Retinal pigment epithelial cell (primary cell): ENCODE results near the gene LRRC19.
A peak's percentile ranks its signal among the peaks of the same experiment; 100 is the strongest.

Experiments used
- DNase-seq: peaks from one replicate; pipeline ENCODE4 v3.0.0-alpha.2; 2010; ENCODE audit warnings: low read depth
- H3K4me3 ChIP-seq: 2 replicates; pipeline ENCODE4 v1.5.1; 2011; ENCODE audit warnings: mild to moderate bottlenecking, low read length, control low read depth, moderate library complexity
- TF ChIP-seq, protein P1 (sequence below): conservative IDR thresholded peaks from 2 replicates; pipeline ENCODE4 v1.5.1; 2011; ENCODE audit warnings: low read depth, low read length, control low read depth, inconsistent platforms

Gene LRRC19

DNA sequence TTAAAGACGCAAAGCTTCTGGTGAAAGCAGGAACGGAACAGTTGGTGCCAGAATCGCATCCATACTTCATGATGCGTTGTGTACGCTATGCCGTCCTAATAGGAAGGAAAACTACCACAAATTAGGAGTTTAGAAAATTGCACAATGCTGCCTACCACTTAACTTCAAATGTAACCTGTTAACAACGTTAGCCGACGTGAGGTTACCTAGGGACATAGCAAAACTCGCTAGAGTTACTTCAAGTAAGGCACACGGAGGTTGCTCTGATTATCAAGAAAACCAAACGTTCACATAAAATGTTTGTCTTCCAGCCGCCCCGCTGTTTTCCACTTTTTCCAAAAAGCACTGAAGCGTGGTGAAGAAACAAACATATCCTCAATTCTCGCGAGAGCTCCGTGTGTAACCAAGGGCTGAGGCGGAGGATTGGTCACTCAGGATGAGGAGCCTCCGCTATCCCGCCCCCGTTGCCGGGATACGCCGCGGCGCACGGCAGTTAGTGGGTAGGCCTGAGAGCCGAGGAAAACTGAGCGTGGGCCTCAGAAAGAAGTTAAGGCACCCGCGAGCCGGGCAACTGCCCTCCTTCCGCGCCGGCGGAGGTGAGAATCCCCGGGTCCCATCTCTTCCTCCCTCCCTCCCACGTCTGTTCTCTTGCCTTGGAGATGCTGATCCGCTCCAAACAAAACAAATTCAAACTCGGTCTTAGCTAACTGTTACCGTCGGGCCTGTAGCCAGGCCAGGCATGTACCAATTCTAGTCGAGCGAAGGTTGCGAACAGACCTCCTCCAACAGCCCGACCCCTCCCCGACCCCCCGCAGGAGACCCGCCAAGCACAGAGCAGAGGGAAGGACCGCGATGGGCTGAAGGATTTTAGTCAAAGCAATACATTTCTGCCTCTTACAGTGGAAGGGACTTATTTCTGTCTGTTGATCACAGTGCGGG lies 49.3 kb downstream of the LRRC19 start, which contains the start of gene IFT74:
Gene IFT74 (plus strand): TSS at position 492 of the 939 bp plus-strand sequence. CDS start 5,556 bp downstream, outside the sequence.
- TF ChIP-seq, protein P1, sequence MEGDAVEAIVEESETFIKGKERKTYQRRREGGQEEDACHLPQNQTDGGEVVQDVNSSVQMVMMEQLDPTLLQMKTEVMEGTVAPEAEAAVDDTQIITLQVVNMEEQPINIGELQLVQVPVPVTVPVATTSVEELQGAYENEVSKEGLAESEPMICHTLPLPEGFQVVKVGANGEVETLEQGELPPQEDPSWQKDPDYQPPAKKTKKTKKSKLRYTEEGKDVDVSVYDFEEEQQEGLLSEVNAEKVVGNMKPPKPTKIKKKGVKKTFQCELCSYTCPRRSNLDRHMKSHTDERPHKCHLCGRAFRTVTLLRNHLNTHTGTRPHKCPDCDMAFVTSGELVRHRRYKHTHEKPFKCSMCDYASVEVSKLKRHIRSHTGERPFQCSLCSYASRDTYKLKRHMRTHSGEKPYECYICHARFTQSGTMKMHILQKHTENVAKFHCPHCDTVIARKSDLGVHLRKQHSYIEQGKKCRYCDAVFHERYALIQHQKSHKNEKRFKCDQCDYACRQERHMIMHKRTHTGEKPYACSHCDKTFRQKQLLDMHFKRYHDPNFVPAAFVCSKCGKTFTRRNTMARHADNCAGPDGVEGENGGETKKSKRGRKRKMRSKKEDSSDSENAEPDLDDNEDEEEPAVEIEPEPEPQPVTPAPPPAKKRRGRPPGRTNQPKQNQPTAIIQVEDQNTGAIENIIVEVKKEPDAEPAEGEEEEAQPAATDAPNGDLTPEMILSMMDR = no peak
- DNase-seq = peak; percentile 94
- H3K4me3 ChIP-seq = peak within 1 kb of the TSS; percentile 75

DNA sequence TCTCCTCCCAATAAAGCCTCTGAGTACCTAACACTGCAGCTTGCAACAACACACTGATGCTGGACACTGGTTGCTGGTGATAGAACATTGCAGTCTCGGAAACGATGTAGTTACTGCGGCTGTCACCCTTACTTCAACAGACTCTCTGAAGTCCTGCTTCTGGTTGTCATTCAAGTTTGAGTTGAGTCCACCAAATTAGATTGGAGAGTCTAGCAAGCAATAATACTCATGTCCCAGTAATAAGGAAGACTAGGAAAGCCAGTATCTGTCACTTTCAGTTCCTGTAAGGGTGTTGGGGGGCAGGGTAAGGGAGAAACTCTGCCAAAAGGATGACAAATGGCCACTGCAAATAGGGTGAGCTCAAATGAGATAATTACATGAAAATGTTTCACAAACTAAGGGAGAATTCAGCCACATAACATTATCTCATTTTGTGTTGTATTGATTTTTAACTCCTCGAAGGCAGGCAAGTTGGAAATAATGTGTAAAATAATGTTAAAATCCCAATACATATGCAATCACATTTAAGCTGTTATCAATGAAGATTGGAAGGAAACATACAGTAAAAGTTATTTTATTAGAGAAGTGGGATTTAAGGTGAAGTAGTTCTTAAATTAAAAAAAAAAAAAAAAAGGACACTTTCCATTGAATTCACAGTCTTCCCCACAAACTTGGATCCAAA lies 50.1 kb downstream of the LRRC19 start:
- no peak for DNase-seq
- peak overlapping the region; percentile 75 for H3K4me3 ChIP-seq
- TF ChIP-seq, protein P1 = no peak

DNA sequence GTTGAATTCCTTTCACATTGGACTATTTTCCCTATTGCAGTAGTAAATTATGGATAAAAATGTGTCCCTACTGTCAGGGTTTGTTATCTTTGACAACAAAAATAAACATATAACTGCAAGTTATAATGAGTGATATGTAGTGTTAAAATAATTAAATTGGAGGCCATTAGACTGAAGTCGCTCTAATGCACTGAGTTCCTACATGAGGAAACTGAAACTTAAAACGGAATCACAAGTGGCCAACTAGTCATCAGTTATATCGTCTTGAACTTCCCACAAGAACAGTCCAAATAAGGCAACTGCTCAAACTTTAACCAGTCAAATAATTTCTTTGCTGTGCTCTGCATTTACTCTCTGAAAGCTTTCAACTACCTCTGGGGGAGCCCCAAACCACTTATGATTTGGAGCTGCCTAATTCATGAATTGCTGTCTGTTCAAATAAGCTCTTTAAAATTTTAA lies 51.4 kb downstream of the LRRC19 start:
- H3K4me3 ChIP-seq = no peak overlapping the region
- TF ChIP-seq, protein P1 = no peak
- DNase-seq = no peak

DNA sequence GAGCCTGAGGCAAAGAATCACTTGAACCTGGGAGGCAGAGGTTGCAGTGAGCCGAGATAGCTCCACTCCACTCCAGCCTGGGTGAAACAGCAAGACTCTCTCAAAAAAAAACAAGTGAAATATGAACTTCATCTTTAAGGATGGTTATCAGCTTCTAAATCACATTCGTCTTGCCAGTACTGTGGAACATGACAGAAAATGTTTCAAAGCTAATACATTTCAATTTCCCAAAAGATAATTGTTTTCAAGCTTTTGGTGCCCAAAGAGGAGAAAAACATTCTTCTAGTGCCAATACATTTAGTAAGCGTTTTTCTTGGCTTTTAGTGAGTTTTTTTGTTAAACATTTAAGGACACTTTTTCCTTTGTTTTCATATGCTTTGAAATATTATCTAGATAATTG lies 53.7 kb downstream of the LRRC19 start:
- H3K4me3 ChIP-seq = no peak overlapping the region
- TF ChIP-seq, protein P1 = no peak
- no peak for DNase-seq

DNA sequence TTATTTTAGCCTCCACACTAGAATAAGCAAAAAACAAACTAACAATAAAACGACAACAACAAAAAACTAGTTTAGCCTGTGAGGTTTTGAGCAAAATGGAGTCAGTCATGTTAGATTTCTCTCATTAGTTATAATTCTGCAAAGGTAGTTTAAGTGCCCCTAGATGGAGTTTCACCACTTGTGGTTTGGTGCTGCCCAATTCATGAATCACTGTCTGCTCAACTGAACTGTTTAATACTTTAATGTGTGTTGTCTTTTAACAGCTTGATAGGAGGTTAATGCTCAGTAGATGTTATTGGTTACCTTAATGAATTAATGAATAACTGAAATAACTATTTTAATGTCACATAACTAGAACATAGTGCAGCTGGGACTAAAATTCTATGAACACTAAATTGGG lies 55.0 kb downstream of the LRRC19 start:
- TF ChIP-seq, protein P1 = no peak
- no peak for DNase-seq
- H3K4me3 ChIP-seq = no peak overlapping the region

DNA sequence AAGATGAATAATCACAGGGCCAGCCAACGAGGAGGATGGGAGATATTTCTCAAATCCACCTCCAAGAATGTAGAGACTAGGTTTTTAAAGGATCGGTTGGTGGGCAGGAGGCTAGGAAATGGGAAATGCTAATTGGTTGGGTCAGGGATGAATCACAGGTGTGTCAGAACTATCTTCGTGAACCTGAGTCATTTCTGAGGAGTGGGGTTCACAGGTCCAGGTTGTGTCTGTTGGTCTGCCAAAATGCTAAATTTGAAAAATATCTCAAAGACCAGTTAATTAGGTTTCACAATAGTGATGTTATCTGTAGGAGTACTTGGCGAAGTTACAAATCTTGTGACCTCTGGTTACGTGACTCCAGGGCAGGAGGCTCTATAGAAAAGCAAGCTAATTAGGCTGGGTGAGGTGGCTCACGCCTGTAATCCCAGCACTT lies 55.8 kb downstream of the LRRC19 start:
- H3K4me3 ChIP-seq = no peak overlapping the region
- TF ChIP-seq, protein P1 = no peak
- peak; percentile 15 for DNase-seq
